SW 1271 (cell line): Measurements from ENCODE around the gene CCDC187.
"Not testable (repeated sequence)": the region's sequence is repeated elsewhere in the genome, so short reads cannot be mapped to it uniquely, and the experiment has no call there.

Experiments used
- DNase-seq, 2 experiments: peaks; one replicate each; lab custom pipeline; 2025; lab: John Stamatoyannopoulos, UW

CCDC187 gene

GRCh38 chr9:136303825-136304416, at the start of gene CCDC187:
TSS of gene CCDC187 (minus strand) at chr9:136304094. CDS start at chr9:136303830, 264 bp downstream.
- DNase-seq = no peak

- no peak for DNase-seq
Observed at GRCh38 chr9:136353088-136353487, 49.2 kb upstream of the CCDC187 start.

GRCh38 chr9:136352682-136353081, 48.8 kb upstream of the CCDC187 start:
- DNase-seq = no peak

- not testable (repeated sequence) for DNase-seq
Observed at GRCh38 chr9:136351868-136352267, 48.0 kb upstream of the CCDC187 start.

DNA sequence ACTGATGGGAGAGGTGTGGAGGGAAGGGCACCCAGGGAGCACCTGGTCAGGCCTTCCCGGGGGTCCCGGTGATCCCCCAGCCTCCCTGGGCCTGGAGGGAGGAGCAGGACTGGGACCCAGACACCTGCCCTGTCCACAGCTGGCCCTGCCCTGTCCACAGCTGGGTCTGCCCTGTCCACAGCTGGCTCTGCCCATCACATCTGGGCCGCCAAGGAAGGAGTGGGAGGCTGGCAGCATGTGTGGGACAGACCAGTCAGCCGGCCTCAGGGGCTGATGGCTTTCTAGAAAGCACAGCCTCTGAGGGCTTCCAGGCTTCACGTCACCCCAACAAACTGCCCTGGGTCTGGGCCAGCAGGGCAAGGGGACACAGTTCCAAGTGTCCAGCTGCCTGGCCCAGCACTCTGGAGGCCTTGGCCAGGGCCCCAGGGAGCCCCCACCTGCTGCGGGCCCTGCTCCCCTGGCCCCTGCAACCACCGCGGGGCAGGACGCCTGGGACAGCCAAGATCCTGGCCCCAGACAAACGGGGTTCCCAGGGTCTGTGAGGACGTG, 47.4 kb upstream of the CCDC187 start:
- no peak for DNase-seq

DNA sequence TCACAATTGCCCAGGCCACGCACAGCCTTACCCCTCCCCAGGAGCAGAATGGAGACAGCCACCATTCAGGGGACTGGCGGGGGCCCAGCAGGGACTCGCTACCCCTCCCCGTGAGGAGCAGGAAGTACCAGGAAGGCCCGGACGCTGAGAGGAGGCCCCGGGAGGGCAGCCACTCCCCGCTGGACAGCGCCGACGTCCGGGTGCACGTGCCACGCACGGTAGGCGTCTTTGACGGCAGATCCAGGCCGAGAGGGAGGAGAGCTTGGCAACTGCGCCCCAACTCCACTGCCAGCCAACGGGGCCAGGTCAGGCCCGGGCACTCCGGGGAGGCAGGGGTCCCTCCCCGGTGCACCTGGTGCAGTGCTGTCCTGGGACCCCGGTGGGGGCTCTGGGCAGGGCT, 45.7 kb upstream of the CCDC187 start:
- no peak for DNase-seq

GRCh38 chr9:136348691-136349090, 44.8 kb upstream of the CCDC187 start:
- DNase-seq = no peak

DNA sequence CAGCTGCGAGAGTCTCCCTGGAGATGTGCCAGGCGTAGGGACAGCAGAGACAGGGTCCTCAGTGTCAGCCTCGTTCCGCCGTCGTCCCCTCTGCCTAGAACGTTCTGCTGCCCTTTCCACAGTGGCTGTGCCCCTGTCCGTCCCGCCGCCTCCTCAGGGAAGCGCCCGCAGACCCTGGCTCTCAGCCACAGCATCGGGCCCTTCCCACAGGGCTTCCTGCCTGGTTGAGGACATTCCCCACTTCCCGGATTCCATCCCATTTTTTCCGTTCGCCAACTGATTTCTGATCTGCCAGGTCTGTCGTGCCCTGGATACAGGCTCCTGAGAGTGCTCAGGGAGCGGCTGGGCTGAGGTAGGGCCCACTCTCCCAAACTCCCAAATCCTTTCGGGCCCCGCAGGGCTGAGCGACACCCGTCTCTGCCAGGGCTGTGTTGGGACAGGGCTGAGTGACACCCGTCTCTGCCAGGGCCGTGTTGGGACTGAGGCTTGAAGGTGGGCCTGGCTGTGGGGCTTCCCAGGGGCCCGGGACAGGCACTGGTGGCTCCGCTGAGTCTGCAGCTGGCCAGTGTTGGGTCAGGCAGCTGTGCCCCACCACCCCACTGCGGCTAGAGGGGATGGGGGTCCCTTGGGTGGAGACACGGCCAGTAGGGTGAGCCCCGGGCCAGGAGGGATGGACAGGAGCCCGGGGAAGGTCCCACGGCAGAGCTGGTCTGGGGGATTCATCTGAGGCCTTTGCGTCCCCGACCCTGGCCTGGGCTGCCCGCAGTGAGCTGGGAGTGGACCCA, 43.8 kb upstream of the CCDC187 start:
- no peak for DNase-seq

DNA sequence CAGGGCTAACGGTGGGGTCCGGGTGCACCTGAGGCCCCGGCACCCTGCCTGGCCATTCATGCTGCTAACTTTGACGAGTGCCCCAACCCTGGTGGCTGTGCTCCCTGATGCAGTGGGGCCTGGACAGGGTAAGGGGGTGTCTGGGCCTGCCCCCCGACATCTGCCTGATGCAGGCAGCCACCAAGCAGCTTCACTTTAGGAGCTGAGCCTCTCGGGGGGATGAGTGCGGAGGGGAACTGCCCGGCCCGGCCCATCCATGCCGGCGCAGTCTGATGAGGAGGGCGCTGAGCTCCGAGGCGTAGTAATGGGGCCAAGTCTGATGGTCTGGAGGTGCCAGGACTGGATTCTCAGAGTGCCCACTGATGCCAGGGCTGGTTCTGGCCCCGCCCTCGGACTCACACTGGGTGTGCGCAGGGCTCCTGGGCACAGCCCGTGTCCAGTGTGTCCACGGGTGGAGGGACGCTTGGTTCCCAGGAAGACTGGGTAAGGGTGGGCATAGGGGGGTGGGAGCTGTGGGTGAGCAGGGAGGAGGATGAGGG, 43.1 kb upstream of the CCDC187 start:
- no peak for DNase-seq

DNA sequence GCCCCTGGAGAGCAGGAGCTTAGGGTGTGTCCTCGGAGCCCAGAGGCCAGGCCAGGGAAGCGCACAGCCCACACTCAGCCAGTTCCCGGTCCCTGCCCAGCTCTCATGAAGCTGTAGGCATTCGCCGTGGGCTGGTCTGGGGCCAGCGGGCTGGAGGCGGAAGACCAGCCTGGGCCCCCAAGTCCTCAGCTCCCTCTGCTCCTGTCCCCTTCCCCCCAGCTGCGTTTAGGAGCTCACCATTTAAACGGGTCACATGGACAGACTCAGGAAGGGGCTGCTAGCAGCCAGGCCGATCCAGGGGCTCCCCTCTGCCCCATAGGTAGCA, 42.2 kb upstream of the CCDC187 start:
- no peak for DNase-seq

DNA sequence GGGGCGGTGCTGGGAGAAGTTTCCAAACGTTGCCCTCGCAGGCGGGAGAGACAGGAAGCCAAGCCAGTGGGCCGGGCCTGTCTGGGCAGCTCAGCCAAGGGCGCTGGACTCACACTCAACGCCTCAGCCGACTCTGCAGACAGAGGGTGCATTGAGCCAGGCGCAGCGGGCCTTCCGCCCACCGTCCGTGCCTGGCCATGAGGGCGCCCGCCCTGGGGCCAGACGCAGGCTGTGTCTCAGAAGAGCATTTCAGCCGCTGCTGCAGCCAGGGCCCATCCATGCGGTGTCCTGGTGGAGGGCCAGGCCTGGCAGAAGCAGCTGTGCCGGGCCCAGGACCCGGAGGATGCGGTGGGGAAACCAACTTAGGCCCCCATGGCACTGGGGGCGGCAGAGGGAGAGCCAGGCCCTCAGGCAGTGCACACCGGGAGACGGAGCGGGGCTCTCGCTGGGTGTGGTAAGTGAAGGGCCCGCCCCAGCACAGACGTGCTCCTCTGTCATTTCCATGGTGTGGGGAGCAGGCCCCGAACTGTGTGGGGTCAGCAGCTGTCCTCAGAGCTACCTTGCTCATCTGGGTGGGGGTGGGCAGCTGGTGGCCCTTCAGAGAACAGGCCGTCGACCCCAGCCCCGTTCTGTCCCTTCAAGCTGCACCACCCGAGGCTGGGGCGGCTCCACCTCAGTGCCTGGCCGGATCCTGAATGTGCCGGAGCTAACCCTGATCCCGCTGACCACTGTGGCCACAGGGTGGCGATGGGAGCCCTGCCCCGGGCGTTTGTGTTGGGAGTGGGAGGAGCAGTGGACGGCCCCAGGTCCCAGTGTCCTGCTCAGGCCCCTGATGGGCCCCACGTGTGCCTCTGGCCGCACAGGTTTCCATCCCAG, 41.6 kb upstream of the CCDC187 start:
- DNase-seq = peak in 1 of 2 experiments; percentile 26

DNA sequence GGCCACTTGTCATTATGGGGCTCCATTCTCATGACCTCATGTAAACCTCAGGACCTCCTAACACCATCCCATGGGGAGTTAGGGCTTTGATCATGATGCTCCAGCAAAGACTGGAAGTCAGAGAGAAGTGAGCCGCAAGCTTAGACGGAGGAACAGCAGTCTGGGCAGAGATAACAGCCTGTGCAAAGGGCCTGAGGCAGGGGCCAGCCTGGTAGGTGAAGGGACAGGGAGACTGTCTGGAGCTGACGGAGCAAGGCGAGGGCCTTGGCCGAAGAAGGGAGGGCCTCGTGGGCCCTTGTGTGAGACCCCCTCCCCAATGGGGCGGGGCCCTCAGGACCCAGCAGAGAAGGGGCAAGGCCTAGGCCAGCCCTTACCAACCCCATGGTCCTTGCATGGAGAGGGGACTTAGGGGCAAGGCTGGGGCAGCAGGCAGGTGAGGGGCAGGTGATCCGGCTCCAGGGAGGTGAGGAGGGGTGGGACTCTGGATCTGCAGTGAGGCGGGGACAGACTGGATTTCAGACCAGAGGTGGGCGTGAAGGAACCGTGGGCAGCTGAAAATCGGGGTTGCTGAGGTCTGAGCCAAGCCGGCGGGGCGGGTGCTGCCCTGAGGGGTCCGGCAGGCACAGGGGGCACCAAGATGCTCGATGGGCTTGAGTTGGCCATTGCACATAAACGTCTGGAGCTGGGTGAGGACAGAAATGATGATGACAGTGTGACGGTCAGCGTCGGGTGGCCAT, 40.8 kb upstream of the CCDC187 start:
- DNase-seq = no peak

- no peak for DNase-seq
Observed at GRCh38 chr9:136343884-136344269, 40.0 kb upstream of the CCDC187 start.

DNA sequence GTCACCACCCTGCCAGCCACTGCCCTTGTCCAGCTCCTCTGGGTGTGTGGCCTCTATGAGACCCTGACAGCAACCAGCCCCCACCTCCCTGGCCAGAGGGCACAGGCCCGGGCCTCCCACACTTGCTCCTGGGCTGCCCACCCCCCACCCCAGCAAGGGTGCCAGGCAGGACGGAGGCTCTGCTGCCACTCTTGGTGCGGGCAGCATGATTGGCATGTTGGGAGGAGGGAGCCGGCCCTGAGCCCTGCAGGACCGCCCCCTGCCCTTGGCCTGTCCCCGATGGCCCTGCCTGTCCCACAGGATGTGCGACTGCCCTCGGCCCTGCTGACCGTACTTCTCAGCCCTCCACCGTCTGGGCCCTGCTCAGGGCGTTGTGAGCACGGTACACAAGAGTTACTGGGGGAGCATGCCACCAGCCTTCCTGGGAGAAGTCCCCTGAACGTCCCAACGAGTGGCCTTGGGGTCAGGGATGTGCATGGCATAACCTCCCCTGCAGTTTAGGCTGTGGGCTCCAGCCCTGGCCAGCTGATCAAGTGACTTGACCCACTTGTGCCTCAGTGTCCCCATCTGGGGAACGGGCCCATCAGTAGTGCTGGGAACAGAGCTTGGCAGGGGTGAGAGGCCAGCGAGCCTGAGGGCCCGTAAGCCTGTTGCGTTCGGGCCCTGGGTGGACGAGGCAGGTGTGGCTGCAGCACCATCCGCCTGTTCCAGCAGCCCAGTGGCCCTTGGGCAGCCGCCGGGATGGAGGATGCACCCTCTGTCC, 39.4 kb upstream of the CCDC187 start:
- no peak for DNase-seq

- DNase-seq = peak in 1 of 2 experiments; percentile 28
Observed at GRCh38 chr9:136342181-136343120, 38.6 kb upstream of the CCDC187 start.

- no peak for DNase-seq
Observed at GRCh38 chr9:136341769-136342168, 37.9 kb upstream of the CCDC187 start.

DNA sequence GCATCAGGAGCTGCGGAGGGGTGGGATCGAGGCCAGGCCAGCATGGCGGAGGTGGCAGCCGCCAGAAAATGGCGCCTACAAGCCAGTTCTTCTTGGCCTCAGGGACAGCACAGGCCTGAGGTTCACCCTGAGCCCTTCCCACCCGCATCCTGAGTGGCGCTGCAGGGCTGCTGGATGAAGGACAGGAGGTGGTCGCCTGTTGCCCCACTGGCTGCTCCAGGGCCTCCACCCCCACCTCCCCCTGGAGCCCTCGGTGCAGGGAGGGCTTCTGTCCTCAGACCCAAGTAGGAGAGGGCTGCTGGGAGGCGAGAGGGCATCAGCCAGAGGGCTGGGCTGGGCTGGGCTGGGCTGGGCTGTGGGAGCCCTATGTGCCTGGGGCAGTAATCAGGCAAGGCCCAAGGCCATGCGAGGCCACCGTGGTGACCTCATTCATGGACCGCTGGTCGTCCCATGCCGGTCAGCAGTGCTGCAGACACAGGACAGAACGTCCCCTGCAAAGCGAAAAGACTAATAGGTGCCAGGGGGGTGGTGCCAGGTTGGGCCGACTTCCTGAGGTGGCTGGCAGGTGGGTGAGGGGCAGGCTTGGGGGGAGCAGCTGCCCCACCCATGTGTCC, 37.3 kb upstream of the CCDC187 start:
- no peak for DNase-seq

DNA sequence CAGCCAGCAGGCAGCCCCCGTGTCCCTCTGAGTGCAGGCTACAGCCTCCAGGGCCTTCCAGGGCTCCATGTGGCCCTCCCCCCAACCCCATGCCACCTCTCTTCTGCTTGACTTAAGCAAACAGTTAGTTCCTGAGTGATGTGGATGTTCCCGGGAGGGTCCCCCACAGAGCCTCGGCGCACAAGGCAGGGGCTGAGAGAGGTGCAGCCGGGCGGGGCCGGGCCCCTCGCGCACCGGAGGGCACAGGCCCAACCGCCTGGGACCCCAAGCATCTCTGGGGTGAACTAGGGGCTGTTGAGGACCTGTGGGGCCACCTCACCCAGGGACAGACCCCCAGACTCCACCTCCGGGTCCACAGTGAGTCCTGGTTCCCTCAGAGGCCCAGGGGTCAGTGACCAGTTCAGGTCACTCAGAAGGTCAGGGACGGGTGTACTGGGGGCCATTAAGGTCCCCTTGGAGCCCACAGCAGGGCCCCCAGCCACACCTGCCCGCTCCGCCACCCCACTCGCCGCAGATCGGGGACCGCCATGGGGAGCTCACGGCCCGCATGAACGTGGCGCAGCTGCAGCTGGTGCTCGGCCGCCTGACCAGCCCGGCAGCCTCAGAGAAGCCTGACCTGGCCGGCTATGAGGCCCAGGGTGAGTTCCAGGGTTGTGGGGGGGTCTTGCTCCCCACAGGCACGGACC, 36.6 kb upstream of the CCDC187 start:
- DNase-seq = no peak

GRCh38 chr9:136339958-136340310, 36.0 kb upstream of the CCDC187 start:
- DNase-seq = no peak
